Uterus (tissue), 2 donors: ENCODE measurements around the gene UBP1.

Experiments
- CTCF ChIP-seq, 4 experiments: fragments of 200-600 bp in 2 of 4; fragments of 450-650 bp in 2 of 4; sonication (generic) in 2 of 4; IDR thresholded peaks; one replicate each; pipeline ENCODE4 v1.5.1; 2016 to 2019; ENCODE audit warnings: antibody characterized with exemption in 4 of 4, mild to moderate bottlenecking in 2 of 4, moderate library complexity in 1 of 4
- POLR2A ChIP-seq, 2 donors: fragments of 450-650 bp; IDR thresholded peaks; one replicate each; pipeline ENCODE4 v1.6.1; 2016; ENCODE audit warnings: antibody characterized with exemption in 2 of 2, mild to moderate bottlenecking in 1 of 2, moderate library complexity in 1 of 2

GRCh38 chr3:33433843-33434242 lies 6.4 kb downstream of the UBP1 start:
- TF ChIP-seq CTCF (IDR thresholded peaks at IDR 0.05) = no peak
- TF ChIP-seq POLR2A (IDR thresholded peaks at IDR 0.05) = no peak
